WTC11 (cell line): ENCODE measurements around the gene ARHGEF10L. TPM values are rescaled to one million over a fixed set of nuclear protein-coding genes. Genes with fewer than 3 reads are reported as not detected.

Experiments used
- ATAC-seq: fragments of 200-7000 bp; cut with Tn5 transposase; 2 replicates; pipeline ENCODE4 v1.10.0; 2021; ENCODE audit warnings: mild to moderate bottlenecking, moderate library complexity
- CTCF ChIA-PET: fragments of 300-600 bp; sonication (Branson Sonifier 250); formaldehyde crosslinking; loops from one replicate; lab custom pipeline; 2021; ENCODE audit warnings: antibody characterized with exemption; lab: Charles Lee
- POLR2A ChIA-PET: fragments of 350-600 bp; sonication (Branson Sonifier 250); formaldehyde crosslinking; loops from one replicate; lab custom pipeline; 2021; ENCODE audit warnings: antibody characterized with exemption; lab: Charles Lee
- DNase-seq: peaks from one replicate; pipeline ENCODE4 v3.0.0; 2021; ENCODE audit warnings: low spot score
- H3K27ac Mint-ChIP-seq: 2 replicates; pipeline ENCODE4 v1.8.0; 2021; ENCODE audit warnings: mixed read lengths
- H3K27me3 Mint-ChIP-seq: 2 replicates; pipeline ENCODE4 v1.8.0; 2021; ENCODE audit warnings: low read depth, mild to moderate bottlenecking, moderate library complexity, mixed read lengths
- H3K36me3 Mint-ChIP-seq: 2 replicates; pipeline ENCODE4 v1.8.0; 2021; ENCODE audit warnings: mixed read lengths
- H3K4me1 Mint-ChIP-seq: 2 replicates; pipeline ENCODE4 v1.8.0; 2022; ENCODE audit warnings: mixed read lengths
- H3K4me3 Mint-ChIP-seq: 2 replicates; pipeline ENCODE4 v1.8.0; 2021; ENCODE audit warnings: mild to moderate bottlenecking, moderate library complexity, mixed read lengths
- H3K9me3 Mint-ChIP-seq: 2 replicates; pipeline ENCODE4 v1.8.0; 2021; ENCODE audit warnings: mixed read lengths
- ATF1 ChIP-seq: sonication (generic); formaldehyde crosslinking; IDR thresholded peaks from 2 replicates; pipeline ENCODE4 v1.8.1; 2023; ENCODE audit warnings: mild to moderate bottlenecking, moderate library complexity, missing genetic modification reagents
- CDX4 ChIP-seq: fragments of 250-450 bp; sonication (Bioruptor Pico); IDR thresholded peaks from 2 replicates; pipeline ENCODE4 v1.9.0; 2021; ENCODE audit warnings: moderate library complexity, mild to moderate bottlenecking, inconsistent platforms, borderline replicate concordance
- CREM ChIP-seq: sonication (generic); formaldehyde crosslinking; IDR thresholded peaks from 2 replicates; pipeline ENCODE4 v1.8.1; 2022; ENCODE audit warnings: mild to moderate bottlenecking, missing genetic modification reagents, moderate library complexity
- ELF4 ChIP-seq: sonication (generic); formaldehyde crosslinking; IDR thresholded peaks from 2 replicates; pipeline ENCODE4 v1.8.1; 2022; ENCODE audit warnings: low read depth, mild to moderate bottlenecking, moderate library complexity, missing genetic modification reagents
- ETV6 ChIP-seq: sonication (generic); formaldehyde crosslinking; IDR thresholded peaks from 2 replicates; pipeline ENCODE4 v1.8.1; 2022; ENCODE audit warnings: mild to moderate bottlenecking, missing genetic modification reagents
- FOXK1 ChIP-seq: sonication (generic); formaldehyde crosslinking; IDR thresholded peaks from 2 replicates; pipeline ENCODE4 v1.8.0; 2022; ENCODE audit warnings: mild to moderate bottlenecking, moderate library complexity, missing genetic modification reagents
- FOXP1 ChIP-seq: sonication (generic); formaldehyde crosslinking; IDR thresholded peaks from 2 replicates; pipeline ENCODE4 v1.8.0; 2022; ENCODE audit warnings: missing genetic modification reagents, mild to moderate bottlenecking, moderate library complexity, borderline replicate concordance
- GRHL2 ChIP-seq: fragments of 250-450 bp; sonication (Bioruptor Pico); IDR thresholded peaks from 2 replicates; pipeline ENCODE4 v1.8.0; 2022; ENCODE audit warnings: mild to moderate bottlenecking, moderate library complexity; ENCODE audit not compliant: insufficient replicate concordance, severe bottlenecking
- MXD4 ChIP-seq: fragments of 250-450 bp; sonication (Bioruptor Pico); IDR thresholded peaks from 2 replicates; pipeline ENCODE4 v1.8.0; 2021; ENCODE audit warnings: mild to moderate bottlenecking, moderate library complexity, borderline replicate concordance
- NFYB ChIP-seq: sonication (generic); formaldehyde crosslinking; conservative IDR thresholded peaks from 2 replicates; pipeline ENCODE4 v1.8.0; 2022; ENCODE audit warnings: low read depth, missing genetic modification reagents
- NR1H2 ChIP-seq: sonication (generic); formaldehyde crosslinking; IDR thresholded peaks from 2 replicates; pipeline ENCODE4 v1.9.0; 2021; ENCODE audit warnings: mild to moderate bottlenecking, moderate library complexity, missing genetic modification reagents
- PRDM15 ChIP-seq: sonication (generic); formaldehyde crosslinking; IDR thresholded peaks from 2 replicates; pipeline ENCODE4 v1.8.0; 2022; ENCODE audit warnings: missing genetic modification reagents
- PREB ChIP-seq: sonication (generic); formaldehyde crosslinking; IDR thresholded peaks from 2 replicates; pipeline ENCODE4 v1.8.1; 2022; ENCODE audit warnings: mild to moderate bottlenecking, missing genetic modification reagents, moderate library complexity, borderline replicate concordance
- TEAD4 ChIP-seq: sonication (generic); formaldehyde crosslinking; IDR thresholded peaks from 2 replicates; pipeline ENCODE4 v1.8.0; 2022; ENCODE audit warnings: mild to moderate bottlenecking, missing genetic modification reagents
- TP53 ChIP-seq: sonication (generic); formaldehyde crosslinking; IDR thresholded peaks from 2 replicates; pipeline ENCODE4 v1.8.1; 2023; ENCODE audit warnings: mild to moderate bottlenecking, missing genetic modification reagents
- ZNF138 ChIP-seq: sonication (generic); formaldehyde crosslinking; conservative IDR thresholded peaks from 2 replicates; pipeline ENCODE4 v1.8.1; 2022; ENCODE audit warnings: mild to moderate bottlenecking, moderate library complexity, missing genetic modification reagents
- ZNF219 ChIP-seq: sonication (generic); formaldehyde crosslinking; IDR thresholded peaks from 2 replicates; pipeline ENCODE4 v1.8.0; 2023; ENCODE audit warnings: missing genetic modification reagents, mild to moderate bottlenecking, borderline replicate concordance
- ZSCAN18 ChIP-seq: fragments of 250-450 bp; sonication (Bioruptor Pico); IDR thresholded peaks from 2 replicates; pipeline ENCODE4 v2.1.2; 2022; ENCODE audit warnings: mild to moderate bottlenecking, moderate library complexity
- total RNA-seq: library from RNA; stranded (reverse); gene quantifications from 3 replicates; pipeline ENCODE4 v1.2.3, GENCODE V29; 2021
- TF ChIP-seq, protein P1 (sequence below): sonication (generic); formaldehyde crosslinking; IDR thresholded peaks from 2 replicates; pipeline ENCODE4 v1.8.0; 2022; ENCODE audit warnings: mild to moderate bottlenecking, missing genetic modification reagents
- TF ChIP-seq, protein P2 (sequence below): fragments of 250-450 bp; sonication (Bioruptor Pico); IDR thresholded peaks from 2 replicates; pipeline ENCODE4 v1.9.0; 2021; ENCODE audit warnings: mild to moderate bottlenecking, borderline replicate concordance
- TF ChIP-seq, protein P3 (sequence below): fragments of 250-450 bp; sonication (Bioruptor Pico); IDR thresholded peaks from 2 replicates; pipeline ENCODE4 v1.8.0; 2021; ENCODE audit warnings: mild to moderate bottlenecking

ARHGEF10L gene
- total RNA-seq, 1 experiment from 2014 or later, result 34.4 TPM

GRCh38 chr1:17670587-17671313, 131.3 kb downstream of the ARHGEF10L start:
- ChIA-PET POLR2A (interaction anchor here (0.6 kb wide), 1 partner anchor 100 kb away, joined by 3 read pairs; no protein-coding TSS in a partner anchor), CTCF (interaction anchor here (1.7 to 6.1 kb wide), 3 partner anchors 10 to 176 kb away, joined by 5 to 57 read pairs (median 9); no protein-coding TSS in a partner anchor)
- peaks cover 26% of the 10 kb centered on the region for H3K4me1 Mint-ChIP-seq
- peak overlapping the region; percentile 76; the same call in 1 of the 2 replicates for H3K27ac Mint-ChIP-seq
- DNase-seq (no peak), ATAC-seq (no peak)
- peaks cover 4% of the 10 kb centered on the region; the same call in 1 of the 2 replicates for H3K9me3 Mint-ChIP-seq
- peaks cover 6% of the 10 kb centered on the region for H3K36me3 Mint-ChIP-seq
- no peak overlapping the region for H3K4me3 Mint-ChIP-seq
- no peaks in the 10 kb centered on the region for H3K27me3 Mint-ChIP-seq
- TF ChIP-seq ZSCAN18 (CRISPR knock-in tag), result no peak
- no peak for TF ChIP-seq ETV6 (CRISPR knock-in tag)
- TF ChIP-seq, protein P1, sequence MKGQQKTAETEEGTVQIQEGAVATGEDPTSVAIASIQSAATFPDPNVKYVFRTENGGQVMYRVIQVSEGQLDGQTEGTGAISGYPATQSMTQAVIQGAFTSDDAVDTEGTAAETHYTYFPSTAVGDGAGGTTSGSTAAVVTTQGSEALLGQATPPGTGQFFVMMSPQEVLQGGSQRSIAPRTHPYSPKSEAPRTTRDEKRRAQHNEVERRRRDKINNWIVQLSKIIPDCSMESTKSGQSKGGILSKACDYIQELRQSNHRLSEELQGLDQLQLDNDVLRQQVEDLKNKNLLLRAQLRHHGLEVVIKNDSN (CRISPR knock-in tag), result no peak
- no peak for TF ChIP-seq GRHL2 (CRISPR knock-in tag)
- no peak for TF ChIP-seq CDX4
- TF ChIP-seq NFYB (CRISPR knock-in tag), result no peak
- TF ChIP-seq PREB (CRISPR knock-in tag), result no peak
- TF ChIP-seq ZNF138 (CRISPR knock-in tag), result no peak
- TF ChIP-seq TP53, result no peak
- TF ChIP-seq PRDM15, result no peak
- TF ChIP-seq TEAD4 (CRISPR knock-in tag), result no peak
- TF ChIP-seq ATF1 (CRISPR knock-in tag), result no peak
- no peak for TF ChIP-seq NR1H2
- TF ChIP-seq FOXP1 (CRISPR knock-in tag), result no peak
- TF ChIP-seq ELF4 (CRISPR knock-in tag), result no peak
- TF ChIP-seq FOXK1 (CRISPR knock-in tag), result no peak
- TF ChIP-seq, all 79 proteins: peak for 0

DNA sequence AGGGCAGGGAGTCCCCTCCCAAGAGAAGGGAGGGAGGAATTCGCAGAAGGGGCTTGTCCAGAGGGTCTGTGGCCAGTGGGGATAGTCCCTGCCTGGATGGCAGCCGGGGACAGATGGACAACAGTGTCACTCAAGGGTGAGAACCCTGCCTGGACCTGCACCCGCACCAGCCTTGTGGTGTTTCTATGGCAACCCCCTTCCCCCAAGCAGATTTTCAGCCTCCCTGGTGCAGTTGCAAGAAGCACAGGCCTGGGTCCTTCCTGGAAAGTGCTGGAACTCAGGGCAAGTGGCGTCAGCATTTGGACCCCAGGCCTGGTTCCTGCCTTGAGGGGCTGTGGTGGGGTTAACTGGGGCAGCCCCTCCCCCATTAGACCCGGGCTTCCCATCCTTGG, 131.8 kb downstream of the ARHGEF10L start:
- Mint-ChIP-seq H3K27me3 (no peaks in the 10 kb centered on the region), H3K4me3 (no peak overlapping the region), H3K4me1 (peaks cover 22% of the 10 kb centered on the region), H3K36me3 (peaks cover under 1% of the 10 kb centered on the region; the same call in 1 of the 2 replicates), H3K9me3 (no peaks in the 10 kb centered on the region), H3K27ac (peak overlapping the region; percentile 65)
- ChIA-PET POLR2A (no interaction called here), CTCF (interaction anchor here (1.8 to 6.1 kb wide), 2 partner anchors 11 to 25 kb away, joined by 9 to 57 read pairs; no protein-coding TSS in a partner anchor)
- DNase-seq, result no peak
- ATAC-seq, result no peak
- TF ChIP-seq, protein P2, sequence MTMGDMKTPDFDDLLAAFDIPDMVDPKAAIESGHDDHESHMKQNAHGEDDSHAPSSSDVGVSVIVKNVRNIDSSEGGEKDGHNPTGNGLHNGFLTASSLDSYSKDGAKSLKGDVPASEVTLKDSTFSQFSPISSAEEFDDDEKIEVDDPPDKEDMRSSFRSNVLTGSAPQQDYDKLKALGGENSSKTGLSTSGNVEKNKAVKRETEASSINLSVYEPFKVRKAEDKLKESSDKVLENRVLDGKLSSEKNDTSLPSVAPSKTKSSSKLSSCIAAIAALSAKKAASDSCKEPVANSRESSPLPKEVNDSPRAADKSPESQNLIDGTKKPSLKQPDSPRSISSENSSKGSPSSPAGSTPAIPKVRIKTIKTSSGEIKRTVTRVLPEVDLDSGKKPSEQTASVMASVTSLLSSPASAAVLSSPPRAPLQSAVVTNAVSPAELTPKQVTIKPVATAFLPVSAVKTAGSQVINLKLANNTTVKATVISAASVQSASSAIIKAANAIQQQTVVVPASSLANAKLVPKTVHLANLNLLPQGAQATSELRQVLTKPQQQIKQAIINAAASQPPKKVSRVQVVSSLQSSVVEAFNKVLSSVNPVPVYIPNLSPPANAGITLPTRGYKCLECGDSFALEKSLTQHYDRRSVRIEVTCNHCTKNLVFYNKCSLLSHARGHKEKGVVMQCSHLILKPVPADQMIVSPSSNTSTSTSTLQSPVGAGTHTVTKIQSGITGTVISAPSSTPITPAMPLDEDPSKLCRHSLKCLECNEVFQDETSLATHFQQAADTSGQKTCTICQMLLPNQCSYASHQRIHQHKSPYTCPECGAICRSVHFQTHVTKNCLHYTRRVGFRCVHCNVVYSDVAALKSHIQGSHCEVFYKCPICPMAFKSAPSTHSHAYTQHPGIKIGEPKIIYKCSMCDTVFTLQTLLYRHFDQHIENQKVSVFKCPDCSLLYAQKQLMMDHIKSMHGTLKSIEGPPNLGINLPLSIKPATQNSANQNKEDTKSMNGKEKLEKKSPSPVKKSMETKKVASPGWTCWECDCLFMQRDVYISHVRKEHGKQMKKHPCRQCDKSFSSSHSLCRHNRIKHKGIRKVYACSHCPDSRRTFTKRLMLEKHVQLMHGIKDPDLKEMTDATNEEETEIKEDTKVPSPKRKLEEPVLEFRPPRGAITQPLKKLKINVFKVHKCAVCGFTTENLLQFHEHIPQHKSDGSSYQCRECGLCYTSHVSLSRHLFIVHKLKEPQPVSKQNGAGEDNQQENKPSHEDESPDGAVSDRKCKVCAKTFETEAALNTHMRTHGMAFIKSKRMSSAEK, result no peak
- TF ChIP-seq, protein P3, sequence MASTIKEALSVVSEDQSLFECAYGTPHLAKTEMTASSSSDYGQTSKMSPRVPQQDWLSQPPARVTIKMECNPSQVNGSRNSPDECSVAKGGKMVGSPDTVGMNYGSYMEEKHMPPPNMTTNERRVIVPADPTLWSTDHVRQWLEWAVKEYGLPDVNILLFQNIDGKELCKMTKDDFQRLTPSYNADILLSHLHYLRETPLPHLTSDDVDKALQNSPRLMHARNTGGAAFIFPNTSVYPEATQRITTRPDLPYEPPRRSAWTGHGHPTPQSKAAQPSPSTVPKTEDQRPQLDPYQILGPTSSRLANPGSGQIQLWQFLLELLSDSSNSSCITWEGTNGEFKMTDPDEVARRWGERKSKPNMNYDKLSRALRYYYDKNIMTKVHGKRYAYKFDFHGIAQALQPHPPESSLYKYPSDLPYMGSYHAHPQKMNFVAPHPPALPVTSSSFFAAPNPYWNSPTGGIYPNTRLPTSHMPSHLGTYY (CRISPR knock-in tag), result no peak
- TF ChIP-seq ZNF219 (CRISPR knock-in tag), result no peak
- TF ChIP-seq MXD4 (CRISPR knock-in tag), result no peak
- no peak for TF ChIP-seq CREM
